OCI-LY3 (cell line): ENCODE data around the gene IVNS1ABP.

Experiments
- CTCF ChIP-seq: fragments of 200-600, 300-600 bp; sonication (generic); IDR thresholded peaks from 2 replicates; pipeline ENCODE4 v1.5.1; 2014; ENCODE audit warnings: antibody characterized with exemption, low read length, low read depth
- EZH2phosphoT487 ChIP-seq: fragments of 200-600 bp; shearing (Covaris generic); IDR thresholded peaks from 2 replicates; pipeline ENCODE4 v1.6.1; 2018; ENCODE audit warnings: antibody characterized with exemption, mixed run types, low read depth

GRCh38 chr1:185312361-185313138 lies 4.5 kb downstream of the IVNS1ABP start:
- TF ChIP-seq CTCF, result no peak
- no peak for TF ChIP-seq EZH2phosphoT487
